ENCODE data around the gene CD3E.

CD3E gene

GRCh38 chr11:118274186-118274585, 30.3 kb upstream of the CD3E start:
- TF ChIP-seq CTCF (IDR thresholded peaks at IDR 0.05; ENCODE audit: insufficient read depth, low read length, poor library complexity, severe bottlenecking): no peak
- H3K36me3 ChIP-seq (ENCODE audit: control insufficient read depth, insufficient read depth, low read length): no peaks in the 10 kb centered on the region
- H3K27me3 ChIP-seq (replicated peaks; ENCODE audit: control insufficient read depth, insufficient read depth, low read length): no peaks in the 10 kb centered on the region; the same call in 1 of the 2 replicates
- no peak for DNase-seq (ENCODE audit: extremely low read depth, insufficient read length)
- no peak overlapping the region for H3K4me3 ChIP-seq (replicated peaks; ENCODE audit: low read depth, low read length)

GRCh38 chr11:118275176-118275575, 29.4 kb upstream of the CD3E start:
- TF ChIP-seq CTCF (IDR thresholded peaks at IDR 0.05; ENCODE audit: insufficient read depth, low read length, poor library complexity, severe bottlenecking): no peak
- DNase-seq (ENCODE audit: extremely low read depth, insufficient read length): no peak
- no peaks in the 10 kb centered on the region; the same call in 1 of the 2 replicates for H3K27me3 ChIP-seq (replicated peaks; ENCODE audit: control insufficient read depth, insufficient read depth, low read length)
- H3K36me3 ChIP-seq (ENCODE audit: control insufficient read depth, insufficient read depth, low read length): no peaks in the 10 kb centered on the region
- H3K4me3 ChIP-seq (replicated peaks; ENCODE audit: low read depth, low read length): no peak overlapping the region

- H3K36me3 ChIP-seq (ENCODE audit: control insufficient read depth, insufficient read depth, low read length): no peaks in the 10 kb centered on the region
- no peaks in the 10 kb centered on the region; the same call in 1 of the 2 replicates for H3K27me3 ChIP-seq (replicated peaks; ENCODE audit: control insufficient read depth, insufficient read depth, low read length)
- DNase-seq (ENCODE audit: extremely low read depth, insufficient read length): no peak
- no peak overlapping the region for H3K4me3 ChIP-seq (replicated peaks; ENCODE audit: low read depth, low read length)
- TF ChIP-seq CTCF (IDR thresholded peaks at IDR 0.05; ENCODE audit: insufficient read depth, low read length, poor library complexity, severe bottlenecking): no peak
Measured at GRCh38 chr11:118276422-118276821, 28.1 kb upstream of the CD3E start.

- DNase-seq (ENCODE audit: extremely low read depth, insufficient read length): peak; percentile 14
- TF ChIP-seq CTCF (IDR thresholded peaks at IDR 0.05; ENCODE audit: insufficient read depth, low read length, poor library complexity, severe bottlenecking): no peak
- Histone ChIP-seq H3K4me3 (replicated peaks; ENCODE audit: low read depth, low read length) (no peak overlapping the region), H3K36me3 (ENCODE audit: control insufficient read depth, insufficient read depth, low read length) (no peaks in the 10 kb centered on the region), H3K27me3 (replicated peaks; ENCODE audit: control insufficient read depth, insufficient read depth, low read length) (no peaks in the 10 kb centered on the region; the same call in 1 of the 2 replicates)
Measured at GRCh38 chr11:118277312-118277711, 27.2 kb upstream of the CD3E start.

- TF ChIP-seq CTCF (IDR thresholded peaks at IDR 0.05; ENCODE audit: insufficient read depth, low read length, poor library complexity, severe bottlenecking): no peak
- Histone ChIP-seq H3K36me3 (ENCODE audit: control insufficient read depth, insufficient read depth, low read length) (no peaks in the 10 kb centered on the region), H3K4me3 (replicated peaks; ENCODE audit: low read depth, low read length) (no peak overlapping the region), H3K27me3 (replicated peaks; ENCODE audit: control insufficient read depth, insufficient read depth, low read length) (no peaks in the 10 kb centered on the region)
- no peak for DNase-seq (ENCODE audit: extremely low read depth, insufficient read length)
Measured at GRCh38 chr11:118281284-118281683, 23.2 kb upstream of the CD3E start.

GRCh38 chr11:118282606-118283005, 21.9 kb upstream of the CD3E start:
- Histone ChIP-seq H3K27me3 (replicated peaks; ENCODE audit: control insufficient read depth, insufficient read depth, low read length) (no peaks in the 10 kb centered on the region), H3K4me3 (replicated peaks; ENCODE audit: low read depth, low read length) (no peak overlapping the region), H3K36me3 (ENCODE audit: control insufficient read depth, insufficient read depth, low read length) (no peaks in the 10 kb centered on the region)
- TF ChIP-seq CTCF (IDR thresholded peaks at IDR 0.05; ENCODE audit: insufficient read depth, low read length, poor library complexity, severe bottlenecking): no peak
- DNase-seq (ENCODE audit: extremely low read depth, insufficient read length): no peak
